H1 (cell line): Measurements from ENCODE around the gene TRIM27.

ENCODE experiments used
- CEBPB ChIP-seq: IDR thresholded peaks from 2 replicates; pipeline ENCODE4 v1.6.1; 2012; ENCODE audit warnings: low read depth, low read length
- JUND ChIP-seq: IDR thresholded peaks from 2 replicates; pipeline ENCODE4 v1.6.1; 2011; ENCODE audit warnings: mild to moderate bottlenecking, improper control_type of control experiment, low read length
- NRF1 ChIP-seq: IDR thresholded peaks from 2 replicates; pipeline ENCODE4 v1.6.1; 2011; ENCODE audit warnings: mild to moderate bottlenecking, low read depth, low read length, improper control_type of control experiment
- POLR2A ChIP-seq, 2 experiments: IDR thresholded peaks; 1 replicate in 1 of 2; 2 replicates in 1 of 2; pipeline ENCODE4 v1.6.1; 2011; ENCODE audit warnings: low read depth in 2 of 2, low read length in 2 of 2, mild to moderate bottlenecking in 2 of 2; ENCODE audit errors: control extremely low read depth in 1 of 2
- SIRT6 ChIP-seq: IDR thresholded peaks from one replicate; pipeline ENCODE4 v1.7.1; 2012; ENCODE audit warnings: low read length, inconsistent platforms
- TF ChIP-seq, protein P1 (sequence below), 3 experiments: IDR thresholded peaks; 1 replicate in 2 of 3; 2 replicates in 1 of 3; pipeline versions ENCODE4 v1.5.1 to v1.6.1; 2011; ENCODE audit warnings: low read length in 3 of 3, mild to moderate bottlenecking in 3 of 3, inconsistent platforms in 2 of 3, low read depth in 1 of 3, moderate library complexity in 1 of 3; ENCODE audit not compliant: insufficient read depth in 1 of 3; ENCODE audit errors: control extremely low read depth in 1 of 3

GRCh38 chr6:28920281-28920680, 3.5 kb downstream of the TRIM27 start:
- no peak for TF ChIP-seq JUND
- TF ChIP-seq CEBPB = no peak
- TF ChIP-seq SIRT6 = no peak
- TF ChIP-seq NRF1 = no peak
- no peak for TF ChIP-seq POLR2A (IDR thresholded peaks at IDR 0.05; ENCODE audit: control extremely low read depth in 1 of 2, low read depth in 2 of 2, low read length in 2 of 2)
- TF ChIP-seq, protein P1, sequence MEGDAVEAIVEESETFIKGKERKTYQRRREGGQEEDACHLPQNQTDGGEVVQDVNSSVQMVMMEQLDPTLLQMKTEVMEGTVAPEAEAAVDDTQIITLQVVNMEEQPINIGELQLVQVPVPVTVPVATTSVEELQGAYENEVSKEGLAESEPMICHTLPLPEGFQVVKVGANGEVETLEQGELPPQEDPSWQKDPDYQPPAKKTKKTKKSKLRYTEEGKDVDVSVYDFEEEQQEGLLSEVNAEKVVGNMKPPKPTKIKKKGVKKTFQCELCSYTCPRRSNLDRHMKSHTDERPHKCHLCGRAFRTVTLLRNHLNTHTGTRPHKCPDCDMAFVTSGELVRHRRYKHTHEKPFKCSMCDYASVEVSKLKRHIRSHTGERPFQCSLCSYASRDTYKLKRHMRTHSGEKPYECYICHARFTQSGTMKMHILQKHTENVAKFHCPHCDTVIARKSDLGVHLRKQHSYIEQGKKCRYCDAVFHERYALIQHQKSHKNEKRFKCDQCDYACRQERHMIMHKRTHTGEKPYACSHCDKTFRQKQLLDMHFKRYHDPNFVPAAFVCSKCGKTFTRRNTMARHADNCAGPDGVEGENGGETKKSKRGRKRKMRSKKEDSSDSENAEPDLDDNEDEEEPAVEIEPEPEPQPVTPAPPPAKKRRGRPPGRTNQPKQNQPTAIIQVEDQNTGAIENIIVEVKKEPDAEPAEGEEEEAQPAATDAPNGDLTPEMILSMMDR (IDR thresholded peaks at IDR 0.05; ENCODE audit: control extremely low read depth in 1 of 3, insufficient read depth in 1 of 3, low read depth in 1 of 3, low read length in 3 of 3) = no peak
